Lower lobe of right lung (tissue), 2 donors: ENCODE results near the gene TRAPPC8. TPM values are rescaled to one million over a fixed set of nuclear protein-coding genes. Genes with fewer than 3 reads are reported as not detected.

Source experiments
- ATAC-seq, 2 donors: fragments of 200-7000 bp; cut with Tn5 transposase; one replicate each; pipeline ENCODE4 v1.9.1; 2020 to 2022; ENCODE audit warnings: mild to moderate bottlenecking in 2 of 2, moderate library complexity in 2 of 2
- DNase-seq: peaks from one replicate; pipeline ENCODE4 v3.0.0-alpha.2; 2020
- H3K27ac ChIP-seq: fragments of 200-600 bp; one replicate; pipeline ENCODE4 v1.8.0; 2022
- H3K27me3 ChIP-seq: fragments of 200-600 bp; one replicate; pipeline ENCODE4 v1.8.0; 2022; ENCODE audit warnings: low read depth
- H3K36me3 ChIP-seq: fragments of 200-600 bp; one replicate; pipeline ENCODE4 v1.8.0; 2022; ENCODE audit warnings: mild to moderate bottlenecking
- H3K4me1 ChIP-seq: fragments of 200-600 bp; one replicate; pipeline ENCODE4 v1.8.0; 2022
- H3K4me3 ChIP-seq: fragments of 200-600 bp; one replicate; pipeline ENCODE4 v1.8.0; 2022; ENCODE audit warnings: mild to moderate bottlenecking
- H3K9me3 ChIP-seq: fragments of 200-600 bp; one replicate; pipeline ENCODE4 v1.8.0; 2022
- intact Hi-C: fragments of 100-400 bp; cut with DNase I; formaldehyde crosslinking; loops from one replicate; pipeline ENCODE4 v1.11.0; 2022
- total RNA-seq: library from RNA; stranded (reverse); fragmentation: NEBNext Ultra II Directional; extraction: Animal tissue kit (Norgen Biotek cat#: 25700); gene quantifications from one replicate; pipeline ENCODE4 v1.2.1, GENCODE V29; 2021
- TF ChIP-seq, protein P1 (sequence below): fragments of 200-600 bp; IDR thresholded peaks from one replicate; pipeline ENCODE4 v1.8.0; 2022; ENCODE audit warnings: antibody characterized with exemption, mild to moderate bottlenecking
- donor health status: DM: no; HTN: yes; CAD: no; lungs with severe emphysema.

TRAPPC8 gene
- total RNA-seq, 1 donor from 2014 or later, result 47.3 TPM

DNA sequence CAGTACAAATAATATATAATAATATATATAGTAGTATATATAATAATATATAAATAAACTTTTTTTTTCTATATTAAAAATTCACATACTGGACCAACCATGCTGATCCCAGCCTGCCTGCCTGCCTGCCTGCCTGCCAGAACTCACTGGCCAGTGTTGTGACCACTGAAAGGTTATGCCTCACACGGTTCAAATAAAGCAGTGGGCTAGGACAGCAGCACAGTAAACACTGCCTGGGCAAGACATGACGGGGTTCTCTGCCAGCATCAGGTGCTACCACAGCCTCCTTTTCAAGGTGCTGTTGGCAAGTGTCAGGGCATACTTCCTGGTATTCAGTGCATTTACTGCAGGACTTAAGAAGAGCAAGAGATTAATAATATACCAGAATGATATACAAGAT lies 67.6 kb downstream of the TRAPPC8 start:
- Histone ChIP-seq H3K4me3 (no peak overlapping the region), H3K27me3 (no peaks in the 10 kb centered on the region), H3K36me3 (peaks cover 85% of the 10 kb centered on the region), H3K9me3 (no peaks in the 10 kb centered on the region), H3K4me1 (no peaks in the 10 kb centered on the region), H3K27ac (no peak overlapping the region)
- TF ChIP-seq, protein P1, sequence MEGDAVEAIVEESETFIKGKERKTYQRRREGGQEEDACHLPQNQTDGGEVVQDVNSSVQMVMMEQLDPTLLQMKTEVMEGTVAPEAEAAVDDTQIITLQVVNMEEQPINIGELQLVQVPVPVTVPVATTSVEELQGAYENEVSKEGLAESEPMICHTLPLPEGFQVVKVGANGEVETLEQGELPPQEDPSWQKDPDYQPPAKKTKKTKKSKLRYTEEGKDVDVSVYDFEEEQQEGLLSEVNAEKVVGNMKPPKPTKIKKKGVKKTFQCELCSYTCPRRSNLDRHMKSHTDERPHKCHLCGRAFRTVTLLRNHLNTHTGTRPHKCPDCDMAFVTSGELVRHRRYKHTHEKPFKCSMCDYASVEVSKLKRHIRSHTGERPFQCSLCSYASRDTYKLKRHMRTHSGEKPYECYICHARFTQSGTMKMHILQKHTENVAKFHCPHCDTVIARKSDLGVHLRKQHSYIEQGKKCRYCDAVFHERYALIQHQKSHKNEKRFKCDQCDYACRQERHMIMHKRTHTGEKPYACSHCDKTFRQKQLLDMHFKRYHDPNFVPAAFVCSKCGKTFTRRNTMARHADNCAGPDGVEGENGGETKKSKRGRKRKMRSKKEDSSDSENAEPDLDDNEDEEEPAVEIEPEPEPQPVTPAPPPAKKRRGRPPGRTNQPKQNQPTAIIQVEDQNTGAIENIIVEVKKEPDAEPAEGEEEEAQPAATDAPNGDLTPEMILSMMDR, result no peak
- DNase-seq (no peak), ATAC-seq (no peak)
- intact Hi-C loops, result no loop called here

DNA sequence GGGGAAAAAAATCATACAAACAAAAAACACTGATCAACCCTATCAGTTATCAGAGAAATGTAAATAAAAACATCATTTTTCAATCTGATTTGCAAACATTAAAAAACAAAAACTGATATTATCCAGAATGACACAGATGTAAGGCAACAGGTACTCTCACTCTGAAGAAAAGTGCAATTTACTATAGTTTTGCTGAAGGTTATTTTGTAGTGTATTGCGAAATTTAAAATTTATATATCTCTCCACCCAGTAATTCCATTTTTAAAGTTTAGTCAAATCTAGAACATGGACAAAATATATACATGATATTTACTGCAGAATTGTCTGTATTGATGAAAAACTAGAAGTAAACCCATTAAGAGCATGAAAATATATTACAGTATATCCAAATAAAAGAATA lies 79.8 kb downstream of the TRAPPC8 start:
- ATAC-seq (no peak), DNase-seq (no peak)
- peaks cover 84% of the 10 kb centered on the region for H3K36me3 ChIP-seq
- TF ChIP-seq, protein P1, result no peak
- no peaks in the 10 kb centered on the region for H3K9me3 ChIP-seq
- H3K4me1 ChIP-seq, result no peaks in the 10 kb centered on the region
- no peak overlapping the region for H3K27ac ChIP-seq
- H3K4me3 ChIP-seq, result no peak overlapping the region
- no peaks in the 10 kb centered on the region for H3K27me3 ChIP-seq
- intact Hi-C loops, result no loop called here

DNA sequence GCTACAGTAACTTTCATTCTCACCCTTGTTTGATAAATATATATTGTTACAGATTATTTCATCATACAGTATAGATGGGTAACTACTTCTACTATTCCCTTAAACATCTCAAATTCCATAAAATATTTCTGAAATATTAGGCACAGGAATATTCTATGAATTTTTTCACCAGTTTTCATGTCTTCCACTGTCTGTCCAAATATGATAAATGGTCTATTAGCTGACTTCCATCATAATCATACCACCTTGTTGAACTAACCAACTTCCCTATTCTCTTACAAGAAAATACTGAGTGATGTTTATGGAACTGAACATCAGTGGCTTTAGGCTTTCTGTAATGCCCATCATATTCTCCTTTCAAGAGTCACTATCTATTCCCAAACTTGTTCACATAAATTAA lies 82.4 kb downstream of the TRAPPC8 start:
- H3K9me3 ChIP-seq, result no peaks in the 10 kb centered on the region
- no peak overlapping the region for H3K4me3 ChIP-seq
- TF ChIP-seq, protein P1, result no peak
- H3K36me3 ChIP-seq, result peaks cover 83% of the 10 kb centered on the region
- no peaks in the 10 kb centered on the region for H3K27me3 ChIP-seq
- DNase-seq (no peak), ATAC-seq (no peak)
- no peak overlapping the region for H3K27ac ChIP-seq
- H3K4me1 ChIP-seq, result no peaks in the 10 kb centered on the region
- intact Hi-C loops, result no loop called here

DNA sequence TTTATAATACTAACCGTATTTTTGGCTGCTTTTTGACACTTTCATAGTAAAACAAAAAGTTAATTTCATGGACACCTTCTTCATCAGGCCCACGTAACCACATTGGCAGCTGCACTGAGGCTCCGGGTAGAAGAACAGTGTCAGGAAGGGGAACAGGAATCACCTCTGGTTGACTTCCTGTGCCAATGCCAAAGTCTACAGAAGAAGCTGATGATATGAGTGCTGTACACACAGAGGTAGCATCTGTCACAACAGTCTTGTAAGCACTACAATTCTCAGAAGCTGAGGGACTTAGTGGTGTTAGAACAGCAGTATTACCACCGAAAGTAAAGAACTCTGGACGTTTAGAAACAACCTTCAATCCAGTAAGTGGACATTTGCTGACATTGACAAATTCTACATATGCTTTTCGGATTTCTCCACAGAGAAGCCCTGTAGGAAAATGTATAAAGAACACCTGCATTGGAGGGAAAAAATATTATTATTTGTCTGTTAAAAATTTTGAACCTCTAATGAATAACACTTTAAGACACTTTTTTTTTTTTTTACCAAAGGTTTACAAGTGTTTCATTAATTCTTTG lies 85.3 kb downstream of the TRAPPC8 start:
- no peaks in the 10 kb centered on the region for H3K4me1 ChIP-seq
- H3K4me3 ChIP-seq, result no peak overlapping the region
- no peak overlapping the region for H3K27ac ChIP-seq
- ATAC-seq (no peak), DNase-seq (no peak)
- H3K9me3 ChIP-seq, result no peaks in the 10 kb centered on the region
- TF ChIP-seq, protein P1, result no peak
- H3K36me3 ChIP-seq, result peaks cover 84% of the 10 kb centered on the region
- no peaks in the 10 kb centered on the region for H3K27me3 ChIP-seq
- intact Hi-C loops, result no loop called here

DNA sequence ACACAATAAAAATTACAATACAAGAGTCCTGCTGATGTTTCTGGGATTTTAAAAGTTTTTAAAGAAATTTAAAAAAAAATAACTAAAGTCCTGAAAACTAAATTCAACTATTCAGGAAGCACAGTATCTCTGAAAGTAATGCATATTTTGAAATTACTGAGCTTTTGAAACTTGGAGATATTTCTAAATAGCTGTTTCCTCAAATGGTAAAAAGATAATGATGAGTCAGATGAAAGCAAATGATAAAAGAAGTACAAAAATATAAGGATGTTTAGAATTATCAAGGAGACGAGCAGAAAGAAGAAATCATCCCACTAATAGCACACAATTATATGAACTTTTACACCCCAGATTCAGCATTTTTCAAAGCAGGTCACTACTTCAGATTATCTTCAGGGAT lies 92.1 kb downstream of the TRAPPC8 start:
- no peak overlapping the region for H3K27ac ChIP-seq
- TF ChIP-seq, protein P1, result no peak
- H3K36me3 ChIP-seq, result peaks cover 94% of the 10 kb centered on the region
- H3K4me3 ChIP-seq, result no peak overlapping the region
- no peaks in the 10 kb centered on the region for H3K4me1 ChIP-seq
- no peak for ATAC-seq
- no peak for DNase-seq
- H3K9me3 ChIP-seq, result no peaks in the 10 kb centered on the region
- no peaks in the 10 kb centered on the region for H3K27me3 ChIP-seq
- intact Hi-C loops, result no loop called here

DNA sequence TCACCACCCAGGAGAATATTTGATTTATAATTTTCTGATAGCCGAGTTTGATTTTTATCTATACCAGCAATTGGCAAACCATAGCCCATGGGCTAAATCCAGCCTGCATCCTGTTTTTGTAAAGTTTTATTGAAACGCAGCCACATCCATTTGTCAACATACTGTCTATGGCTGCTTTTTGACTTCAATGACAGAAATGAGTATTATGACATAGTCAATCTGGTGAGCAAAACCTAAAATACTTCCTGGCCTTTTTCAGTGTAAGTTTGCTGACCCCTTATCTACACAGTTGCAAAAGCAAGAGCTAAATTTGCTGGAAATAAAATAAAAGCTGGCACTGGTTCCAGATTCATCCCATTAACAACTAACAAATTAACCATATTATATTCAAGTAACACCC lies 102.4 kb downstream of the TRAPPC8 start:
- Histone ChIP-seq H3K4me3 (no peak overlapping the region), H3K27me3 (no peaks in the 10 kb centered on the region), H3K9me3 (no peaks in the 10 kb centered on the region), H3K36me3 (peaks cover 92% of the 10 kb centered on the region), H3K4me1 (no peaks in the 10 kb centered on the region), H3K27ac (no peak overlapping the region)
- intact Hi-C loops, result no loop called here
- TF ChIP-seq, protein P1, result no peak
- no peak for DNase-seq
- ATAC-seq, result no peak
